Activated CD8-positive, alpha-beta memory T cell treated with anti-CD3 and anti-CD28 coated beads, Interleukin-2, amount 50 U/mL, for 1 hour (primary cell): ENCODE results near the gene MGAT5.

ENCODE experiments used
- DNase-seq: peaks from one replicate; pipeline ENCODE4 v3.0.0-alpha.2; 2020; ENCODE audit errors: extremely low read depth

MGAT5 gene

GRCh38 chr2:134397146-134397896 is 143.4 kb downstream of the MGAT5 start:
- DNase-seq = no peak

- no peak for DNase-seq
These were observed 144.4 kb downstream of the MGAT5 start for GRCh38 chr2:134398300-134398699.

GRCh38 chr2:134399096-134399495 is 145.2 kb downstream of the MGAT5 start:
- DNase-seq = no peak

- no peak for DNase-seq
These were observed 147.2 kb downstream of the MGAT5 start for GRCh38 chr2:134401081-134401497.

GRCh38 chr2:134401789-134402188 is 147.9 kb downstream of the MGAT5 start:
- no peak for DNase-seq

GRCh38 chr2:134402410-134402809 is 148.5 kb downstream of the MGAT5 start:
- no peak for DNase-seq

GRCh38 chr2:134405611-134406081 is 151.8 kb downstream of the MGAT5 start:
- DNase-seq = no peak

GRCh38 chr2:134406311-134406710 is 152.4 kb downstream of the MGAT5 start:
- no peak for DNase-seq

- no peak for DNase-seq
These were observed 152.9 kb downstream of the MGAT5 start for GRCh38 chr2:134406736-134407135.

- DNase-seq = no peak
These were observed 153.4 kb downstream of the MGAT5 start for GRCh38 chr2:134407154-134407890.

- DNase-seq = no peak
These were observed 154.5 kb downstream of the MGAT5 start for GRCh38 chr2:134408386-134408785.

- DNase-seq = no peak
These were observed 154.9 kb downstream of the MGAT5 start for GRCh38 chr2:134408791-134409190.

GRCh38 chr2:134410006-134410405 is 156.1 kb downstream of the MGAT5 start:
- DNase-seq = no peak

- no peak for DNase-seq
These were observed 157.0 kb downstream of the MGAT5 start for GRCh38 chr2:134410831-134411231.

- no peak for DNase-seq
These were observed 157.5 kb downstream of the MGAT5 start for GRCh38 chr2:134411279-134411827.

- peak; percentile 24 for DNase-seq
These were observed 158.2 kb downstream of the MGAT5 start for GRCh38 chr2:134411828-134412638.

- DNase-seq = no peak
These were observed 158.7 kb downstream of the MGAT5 start for GRCh38 chr2:134412639-134412999.

GRCh38 chr2:134413430-134413829 is 159.6 kb downstream of the MGAT5 start:
- DNase-seq = no peak

GRCh38 chr2:134413912-134414311 is 160.0 kb downstream of the MGAT5 start:
- DNase-seq = no peak

- DNase-seq = no peak
These were observed 162.1 kb downstream of the MGAT5 start for GRCh38 chr2:134416018-134416417.

GRCh38 chr2:134416637-134417036 is 162.8 kb downstream of the MGAT5 start:
- DNase-seq = no peak

- DNase-seq = no peak
These were observed 164.2 kb downstream of the MGAT5 start for GRCh38 chr2:134417968-134418582.
